Fibroblast of villous mesenchyme (primary cell): ENCODE results near the gene OR51V1. TPM values are rescaled to one million over a fixed set of nuclear protein-coding genes. Genes with fewer than 3 reads are reported as not detected.

Source experiments
- DNase-seq: peaks from one replicate; pipeline ENCODE4 v3.0.0-alpha.2; 2010; ENCODE audit warnings: low read depth
- H3K4me3 ChIP-seq: 2 replicates; pipeline ENCODE4 v1.5.1; 2011; ENCODE audit warnings: low read depth, mild to moderate bottlenecking, low read length
- total RNA-seq: library from RNA; depleted of rRNA; stranded (reverse); fragments of >200 nt; gene quantifications from 2 replicates; pipeline ENCODE4 v1.2.3, GENCODE V29; 2012
- TF ChIP-seq, protein P1 (sequence below): IDR thresholded peaks from 2 replicates; pipeline ENCODE4 v1.5.1; 2012; ENCODE audit warnings: low read depth, mild to moderate bottlenecking, low read length; ENCODE audit not compliant: insufficient read depth

Gene OR51V1
- total RNA-seq, 1 donor, result not detected

DNA sequence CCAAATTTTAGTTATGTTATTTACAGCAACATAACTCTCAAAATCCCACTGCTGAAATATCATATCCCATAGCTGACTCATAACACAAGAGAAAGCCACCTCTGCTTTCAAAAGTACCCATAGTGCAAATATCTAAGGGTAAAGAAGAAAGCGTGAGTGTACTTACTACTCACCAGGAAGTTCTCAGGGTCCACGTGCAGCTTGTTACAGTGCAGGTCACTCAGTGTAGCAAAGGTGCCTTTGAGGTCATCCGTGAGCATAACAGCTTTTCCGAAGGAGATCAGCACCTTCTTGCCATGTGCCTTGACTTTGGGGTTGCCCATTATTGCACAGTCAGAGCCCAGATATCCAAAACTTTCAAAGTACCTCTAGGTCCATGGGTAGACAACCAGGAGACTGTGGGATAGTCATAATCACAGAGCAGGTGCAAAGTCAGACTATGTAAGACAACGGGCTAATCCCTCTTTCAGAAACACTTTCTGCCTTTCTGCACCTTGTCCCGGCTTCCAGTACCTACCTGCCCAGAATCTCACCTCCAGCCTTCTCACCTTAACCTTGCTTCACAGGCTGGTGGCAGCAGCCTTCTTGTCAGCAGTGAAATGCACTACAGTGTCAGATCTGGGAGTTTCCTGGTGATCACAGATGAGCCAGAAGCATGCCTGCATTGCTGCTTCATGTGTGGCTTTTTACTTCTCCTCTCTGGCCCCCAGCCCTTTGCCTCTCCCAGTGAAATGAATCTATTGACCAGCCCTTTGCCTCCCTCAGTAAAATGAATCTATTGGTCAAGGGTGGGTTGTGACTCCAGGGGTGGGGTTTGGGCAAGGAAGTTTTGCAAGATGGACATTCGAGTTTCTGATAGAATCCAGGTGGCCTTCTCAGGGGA lies 42.7 kb upstream of the OR51V1 start:
- DNase-seq, result no peak
- TF ChIP-seq, protein P1, sequence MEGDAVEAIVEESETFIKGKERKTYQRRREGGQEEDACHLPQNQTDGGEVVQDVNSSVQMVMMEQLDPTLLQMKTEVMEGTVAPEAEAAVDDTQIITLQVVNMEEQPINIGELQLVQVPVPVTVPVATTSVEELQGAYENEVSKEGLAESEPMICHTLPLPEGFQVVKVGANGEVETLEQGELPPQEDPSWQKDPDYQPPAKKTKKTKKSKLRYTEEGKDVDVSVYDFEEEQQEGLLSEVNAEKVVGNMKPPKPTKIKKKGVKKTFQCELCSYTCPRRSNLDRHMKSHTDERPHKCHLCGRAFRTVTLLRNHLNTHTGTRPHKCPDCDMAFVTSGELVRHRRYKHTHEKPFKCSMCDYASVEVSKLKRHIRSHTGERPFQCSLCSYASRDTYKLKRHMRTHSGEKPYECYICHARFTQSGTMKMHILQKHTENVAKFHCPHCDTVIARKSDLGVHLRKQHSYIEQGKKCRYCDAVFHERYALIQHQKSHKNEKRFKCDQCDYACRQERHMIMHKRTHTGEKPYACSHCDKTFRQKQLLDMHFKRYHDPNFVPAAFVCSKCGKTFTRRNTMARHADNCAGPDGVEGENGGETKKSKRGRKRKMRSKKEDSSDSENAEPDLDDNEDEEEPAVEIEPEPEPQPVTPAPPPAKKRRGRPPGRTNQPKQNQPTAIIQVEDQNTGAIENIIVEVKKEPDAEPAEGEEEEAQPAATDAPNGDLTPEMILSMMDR, result no peak
- no peak overlapping the region for H3K4me3 ChIP-seq

DNA sequence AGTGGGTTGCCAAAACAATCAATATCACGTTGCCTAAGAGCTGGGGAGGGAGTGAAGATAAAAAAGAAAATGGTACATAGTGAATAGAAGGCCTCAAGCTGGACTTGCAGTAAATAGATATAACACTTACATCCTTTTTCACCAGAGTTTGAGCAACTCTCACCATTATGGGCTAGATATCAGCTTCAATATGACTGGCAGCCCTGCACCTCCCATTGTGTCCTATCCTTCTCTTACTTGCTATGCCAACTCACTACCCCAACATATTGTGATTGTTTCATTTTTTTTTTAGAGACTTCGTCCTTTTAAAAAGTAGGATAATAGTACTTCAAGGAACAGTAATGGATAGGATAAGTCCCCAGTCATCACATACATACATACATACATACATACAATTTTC lies 41.7 kb upstream of the OR51V1 start:
- TF ChIP-seq, protein P1, result no peak
- DNase-seq, result no peak
- no peak overlapping the region for H3K4me3 ChIP-seq

DNA sequence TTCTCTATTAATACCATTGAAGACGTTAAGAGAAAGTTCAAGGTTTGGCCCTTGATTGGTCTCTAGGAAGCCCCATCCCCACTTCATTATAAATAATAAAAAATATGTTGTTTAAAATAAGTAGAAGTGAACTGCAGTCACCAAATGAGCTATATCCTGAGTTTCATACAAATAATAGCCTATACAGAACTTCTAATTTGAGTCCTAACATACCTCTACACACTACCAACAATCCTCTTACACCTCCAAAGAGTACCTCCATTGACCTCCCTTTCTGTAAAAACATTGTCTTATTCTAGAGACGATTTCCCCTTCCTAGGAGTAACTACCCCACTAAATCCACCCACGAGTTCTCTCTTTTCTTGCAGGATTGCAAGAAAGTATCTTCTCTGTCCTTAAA lies 41.0 kb upstream of the OR51V1 start:
- DNase-seq, result no peak
- H3K4me3 ChIP-seq, result no peak overlapping the region

DNA sequence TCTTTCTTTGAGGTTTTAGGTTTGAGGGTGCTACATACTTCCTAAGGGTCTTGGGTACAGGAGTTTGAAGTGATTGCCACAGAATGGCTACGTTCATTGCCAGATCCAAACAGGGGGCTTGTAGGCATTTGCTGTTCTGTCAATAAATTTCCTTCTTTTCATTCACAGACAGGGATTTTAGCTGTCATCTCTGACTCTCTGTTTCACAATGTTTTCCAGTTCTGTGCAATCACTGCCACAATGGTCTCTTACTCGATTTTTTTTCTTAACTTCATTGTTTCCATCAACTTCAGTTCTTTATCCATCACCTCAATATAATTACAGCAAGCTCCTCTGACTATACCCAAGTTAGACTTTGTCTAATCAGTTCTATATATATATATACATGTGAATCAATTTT lies 40.0 kb upstream of the OR51V1 start:
- no peak for DNase-seq
- no peak overlapping the region for H3K4me3 ChIP-seq
- TF ChIP-seq, protein P1, result no peak

More for the DNA sequence above, 41.0 kb upstream of the OR51V1 start:
- TF ChIP-seq, protein P1, result no peak

DNA sequence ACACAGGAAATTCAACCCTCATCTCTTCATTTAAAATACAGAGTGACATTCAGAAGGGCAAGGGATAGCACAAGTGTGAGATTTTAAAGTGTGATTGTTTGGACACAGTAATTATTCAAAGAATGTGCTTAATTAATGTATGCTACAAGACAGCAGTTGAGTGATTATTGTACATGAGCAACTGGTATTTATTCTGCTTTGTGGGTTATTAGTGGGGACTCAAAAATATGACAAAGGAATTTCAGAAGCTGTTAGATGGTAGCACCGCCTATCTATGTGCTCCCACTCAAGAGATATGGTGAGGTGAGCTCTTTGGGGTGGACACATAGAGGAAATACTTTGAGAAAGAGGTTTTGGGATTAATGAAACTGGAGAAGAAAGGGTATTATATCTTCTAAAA lies 39.6 kb upstream of the OR51V1 start:
- no peak for DNase-seq

DNA sequence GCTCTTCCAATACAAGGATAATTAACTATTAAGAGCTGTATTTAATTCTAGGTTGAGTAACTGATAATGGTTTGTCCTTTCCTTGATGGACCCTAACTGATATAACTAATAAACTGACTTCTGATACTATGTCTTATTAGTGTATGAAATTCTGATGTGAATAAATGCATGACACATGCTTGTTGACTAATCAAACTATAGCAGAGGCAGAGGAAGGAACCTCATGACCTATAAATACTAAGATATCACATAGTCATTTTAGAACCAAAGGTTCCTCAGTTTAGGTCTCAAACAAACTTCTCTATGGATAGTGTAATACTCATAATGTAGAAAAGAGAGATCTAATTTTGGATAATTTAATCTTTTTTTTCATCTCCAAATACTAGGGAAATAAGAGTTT lies 38.6 kb upstream of the OR51V1 start:
- TF ChIP-seq, protein P1, result no peak
- no peak for DNase-seq
- no peak overlapping the region for H3K4me3 ChIP-seq

More for the DNA sequence above, 39.6 kb upstream of the OR51V1 start:
- TF ChIP-seq, protein P1, result no peak
- no peak overlapping the region for H3K4me3 ChIP-seq
